ENCODE data around the gene SLC24A1.

The SLC24A1 gene

GRCh38 chr15:65599677-65600076 lies 22.1 kb upstream of the SLC24A1 start:
- no peaks in the 10 kb centered on the region for H3K27me3 ChIP-seq (ENCODE audit: insufficient read depth, low read length)
- no peak overlapping the region for H3K4me2 ChIP-seq (ENCODE audit: low read length)
- no peak overlapping the region for H3K27ac ChIP-seq (ENCODE audit: low read depth, low read length, poor library complexity, severe bottlenecking)
- no peaks in the 10 kb centered on the region for H3F3A ChIP-seq (ENCODE audit: insufficient read depth, low read length)
- H3K36me3 ChIP-seq (ENCODE audit: insufficient read depth, low read length) = peaks cover 79% of the 10 kb centered on the region
- no peak overlapping the region for H3K9ac ChIP-seq (ENCODE audit: low read length)
- TF ChIP-seq EZH2 (IDR thresholded peaks at IDR 0.05; ENCODE audit: borderline replicate concordance, low read length) = no peak
- TF ChIP-seq CTCF (IDR thresholded peaks at IDR 0.05; ENCODE audit: low read length) = no peak
- H3K4me1 ChIP-seq (ENCODE audit: insufficient read depth, low read length, severe bottlenecking) = peaks cover 5% of the 10 kb centered on the region
- no peaks in the 10 kb centered on the region for H4K20me1 ChIP-seq (ENCODE audit: insufficient read depth, low read length)
- H3K9me3 ChIP-seq (ENCODE audit: low read length) = no peaks in the 10 kb centered on the region
- H3K4me3 ChIP-seq (ENCODE audit: low read depth, low read length, poor library complexity, severe bottlenecking) = no peak overlapping the region
- no peaks in the 10 kb centered on the region for H3K79me2 ChIP-seq (ENCODE audit: insufficient read depth, low read length)
- H2AFZ ChIP-seq (ENCODE audit: low read length) = no peak overlapping the region
- H3K9me2 ChIP-seq (ENCODE audit: low read depth, low read length) = no peaks in the 10 kb centered on the region

- H3F3A ChIP-seq (ENCODE audit: insufficient read depth, low read length) = no peaks in the 10 kb centered on the region
- H3K9me3 ChIP-seq (ENCODE audit: low read length) = no peaks in the 10 kb centered on the region
- no peaks in the 10 kb centered on the region for H3K27me3 ChIP-seq (ENCODE audit: insufficient read depth, low read length)
- no peak overlapping the region for H3K4me3 ChIP-seq (ENCODE audit: low read depth, low read length, poor library complexity, severe bottlenecking)
- no peak overlapping the region for H3K4me2 ChIP-seq (ENCODE audit: low read length)
- H3K9me2 ChIP-seq (ENCODE audit: low read depth, low read length) = no peaks in the 10 kb centered on the region
- peaks cover 5% of the 10 kb centered on the region for H3K4me1 ChIP-seq (ENCODE audit: insufficient read depth, low read length, severe bottlenecking)
- no peak overlapping the region for H2AFZ ChIP-seq (ENCODE audit: low read length)
- TF ChIP-seq CTCF (IDR thresholded peaks at IDR 0.05; ENCODE audit: low read length) = no peak
- no peak for TF ChIP-seq EZH2 (IDR thresholded peaks at IDR 0.05; ENCODE audit: borderline replicate concordance, low read length)
- H3K27ac ChIP-seq (ENCODE audit: low read depth, low read length, poor library complexity, severe bottlenecking) = no peak overlapping the region
- peaks cover 6% of the 10 kb centered on the region; the same call in 1 of the 2 replicates for H3K79me2 ChIP-seq (ENCODE audit: insufficient read depth, low read length)
- no peak overlapping the region for H3K9ac ChIP-seq (ENCODE audit: low read length)
- peaks cover 66% of the 10 kb centered on the region for H3K36me3 ChIP-seq (ENCODE audit: insufficient read depth, low read length)
- no peaks in the 10 kb centered on the region for H4K20me1 ChIP-seq (ENCODE audit: insufficient read depth, low read length)
These were observed 18.6 kb upstream of the SLC24A1 start for GRCh38 chr15:65603134-65603533.

- H3K4me2 ChIP-seq (ENCODE audit: low read length) = no peak overlapping the region
These were observed 18.2 kb upstream of the SLC24A1 start for GRCh38 chr15:65603559-65603958.

More at GRCh38 chr15:65603559-65603958, 18.2 kb upstream of the SLC24A1 start:
- Histone ChIP-seq H3K9ac (ENCODE audit: low read length) (no peak overlapping the region), H4K20me1 (ENCODE audit: insufficient read depth, low read length) (no peaks in the 10 kb centered on the region), H2AFZ (ENCODE audit: low read length) (no peak overlapping the region), H3K36me3 (ENCODE audit: insufficient read depth, low read length) (peaks cover 62% of the 10 kb centered on the region), H3K79me2 (ENCODE audit: insufficient read depth, low read length) (peaks cover 6% of the 10 kb centered on the region; the same call in 1 of the 2 replicates), H3K4me1 (ENCODE audit: insufficient read depth, low read length, severe bottlenecking) (peaks cover 7% of the 10 kb centered on the region), H3K27me3 (ENCODE audit: insufficient read depth, low read length) (no peaks in the 10 kb centered on the region), H3K4me3 (ENCODE audit: low read depth, low read length, poor library complexity, severe bottlenecking) (no peak overlapping the region), H3F3A (ENCODE audit: insufficient read depth, low read length) (no peaks in the 10 kb centered on the region), H3K9me2 (ENCODE audit: low read depth, low read length) (no peaks in the 10 kb centered on the region), H3K9me3 (ENCODE audit: low read length) (no peaks in the 10 kb centered on the region), H3K27ac (ENCODE audit: low read depth, low read length, poor library complexity, severe bottlenecking) (no peak overlapping the region)
- no peak for TF ChIP-seq CTCF (IDR thresholded peaks at IDR 0.05; ENCODE audit: low read length)
- no peak for TF ChIP-seq EZH2 (IDR thresholded peaks at IDR 0.05; ENCODE audit: borderline replicate concordance, low read length)
